Neural crest cell (in vitro differentiated cells): ENCODE results near the gene SORT1. TPM values are rescaled to one million over a fixed set of nuclear protein-coding genes. Genes with fewer than 3 reads are reported as not detected.
A peak's percentile ranks its signal among the peaks of the same experiment; 100 is the strongest.
"Not testable (repeated sequence)": the region's sequence is repeated elsewhere in the genome, so short reads cannot be mapped to it uniquely, and the experiment has no call there.

Experiments
- DNase-seq: peaks from one replicate; pipeline ENCODE4 v3.0.0; 2021; ENCODE audit warnings: low read depth, mixed read lengths, low spot score
- H3K27ac Mint-ChIP-seq: one replicate; pipeline ENCODE4 v1.8.0; 2021; ENCODE audit warnings: mild to moderate bottlenecking, mixed read lengths; ENCODE audit not compliant: unreplicated experiment
- H3K27me3 Mint-ChIP-seq: 2 replicates; pipeline ENCODE4 v1.8.0; 2021; ENCODE audit warnings: low read depth, mild to moderate bottlenecking, mixed read lengths
- H3K36me3 Mint-ChIP-seq: 2 replicates; pipeline ENCODE4 v1.8.0; 2021; ENCODE audit warnings: low read depth, mild to moderate bottlenecking, mixed read lengths
- H3K4me1 Mint-ChIP-seq: 2 replicates; pipeline ENCODE4 v1.8.0; 2021; ENCODE audit warnings: mixed read lengths
- H3K4me3 Mint-ChIP-seq: one replicate; pipeline ENCODE4 v1.8.0; 2021; ENCODE audit warnings: mild to moderate bottlenecking, mixed read lengths
- H3K9me3 Mint-ChIP-seq: 2 replicates; pipeline ENCODE4 v1.8.0; 2021; ENCODE audit warnings: mixed read lengths
- total RNA-seq: library from RNA; stranded (reverse); gene quantifications from 2 replicates; pipeline ENCODE4 v1.2.1, GENCODE V29; 2021
- TF ChIP-seq, protein P1 (sequence below): fragments of 200-600 bp; sonication (generic); conservative IDR thresholded peaks from 2 replicates; pipeline ENCODE4 v1.5.0; 2021; ENCODE audit warnings: antibody characterized with exemption, mild to moderate bottlenecking

SORT1 gene
- total RNA-seq, 1 donor from 2014 or later: 60.8 TPM

DNA sequence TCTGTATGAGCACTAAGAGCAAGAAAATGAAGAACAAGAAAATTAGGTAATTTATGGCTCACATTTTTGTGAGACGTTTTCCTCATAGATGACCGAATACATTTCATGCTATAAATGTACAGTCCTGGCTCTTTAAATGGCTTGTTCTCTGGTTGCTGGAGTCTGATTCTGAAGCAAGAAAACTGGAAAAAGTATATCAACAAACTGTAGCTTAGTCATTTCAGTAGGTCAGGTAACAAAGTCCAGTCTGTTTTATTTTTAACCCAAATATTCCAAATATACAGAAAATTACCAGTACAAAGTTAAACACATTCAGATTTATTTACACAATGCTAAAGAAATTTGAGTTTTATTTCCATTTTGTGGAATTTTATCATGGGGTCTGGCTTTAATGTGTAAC, 88.4 kb downstream of the SORT1 start:
- TF ChIP-seq, protein P1, sequence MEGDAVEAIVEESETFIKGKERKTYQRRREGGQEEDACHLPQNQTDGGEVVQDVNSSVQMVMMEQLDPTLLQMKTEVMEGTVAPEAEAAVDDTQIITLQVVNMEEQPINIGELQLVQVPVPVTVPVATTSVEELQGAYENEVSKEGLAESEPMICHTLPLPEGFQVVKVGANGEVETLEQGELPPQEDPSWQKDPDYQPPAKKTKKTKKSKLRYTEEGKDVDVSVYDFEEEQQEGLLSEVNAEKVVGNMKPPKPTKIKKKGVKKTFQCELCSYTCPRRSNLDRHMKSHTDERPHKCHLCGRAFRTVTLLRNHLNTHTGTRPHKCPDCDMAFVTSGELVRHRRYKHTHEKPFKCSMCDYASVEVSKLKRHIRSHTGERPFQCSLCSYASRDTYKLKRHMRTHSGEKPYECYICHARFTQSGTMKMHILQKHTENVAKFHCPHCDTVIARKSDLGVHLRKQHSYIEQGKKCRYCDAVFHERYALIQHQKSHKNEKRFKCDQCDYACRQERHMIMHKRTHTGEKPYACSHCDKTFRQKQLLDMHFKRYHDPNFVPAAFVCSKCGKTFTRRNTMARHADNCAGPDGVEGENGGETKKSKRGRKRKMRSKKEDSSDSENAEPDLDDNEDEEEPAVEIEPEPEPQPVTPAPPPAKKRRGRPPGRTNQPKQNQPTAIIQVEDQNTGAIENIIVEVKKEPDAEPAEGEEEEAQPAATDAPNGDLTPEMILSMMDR: no peak
- Mint-ChIP-seq H3K27ac (no peak overlapping the region), H3K4me3 (no peak overlapping the region), H3K27me3 (no peaks in the 10 kb centered on the region), H3K4me1 (peaks cover 19% of the 10 kb centered on the region), H3K9me3 (no peaks in the 10 kb centered on the region), H3K36me3 (peaks cover 3% of the 10 kb centered on the region)
- no peak for DNase-seq

DNA sequence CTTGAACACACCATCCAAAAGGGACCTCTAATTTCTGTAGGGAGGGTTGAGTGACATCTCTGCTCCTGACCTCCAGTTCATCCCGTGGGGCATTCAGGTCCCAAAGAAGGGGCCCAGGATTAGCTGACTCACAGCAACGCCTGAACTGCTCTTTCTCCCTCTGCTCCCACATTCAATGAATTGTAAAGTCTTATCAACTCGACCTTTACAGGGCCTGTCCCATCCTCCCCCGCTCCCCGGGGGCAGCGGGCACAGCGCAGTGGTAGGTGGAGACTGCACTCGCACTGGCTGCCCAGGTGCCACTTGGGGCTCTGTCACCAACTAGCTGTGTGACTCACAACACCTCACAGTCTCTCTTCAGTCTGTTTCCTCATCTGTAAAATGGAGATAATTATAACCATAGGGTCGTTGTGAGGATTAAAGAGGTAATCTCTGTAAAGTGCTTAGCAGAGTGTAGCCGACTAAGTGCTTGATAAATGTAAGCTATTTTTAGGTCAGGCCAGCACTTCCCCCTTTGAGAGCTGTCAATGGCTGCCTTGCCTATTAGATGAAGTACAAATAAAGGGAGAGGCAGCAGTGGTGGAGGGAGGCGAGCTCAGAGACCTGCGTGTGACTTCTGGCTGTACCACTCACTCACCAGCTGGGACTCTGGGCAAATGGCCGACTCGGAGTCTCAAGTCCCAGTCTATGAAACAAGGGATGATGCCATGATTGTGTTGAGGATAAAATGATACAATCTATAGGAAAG, 90.3 kb downstream of the SORT1 start:
- Mint-ChIP-seq H3K4me3 (no peak overlapping the region), H3K36me3 (no peaks in the 10 kb centered on the region), H3K4me1 (peaks cover 19% of the 10 kb centered on the region), H3K27me3 (no peaks in the 10 kb centered on the region), H3K9me3 (no peaks in the 10 kb centered on the region), H3K27ac (peak overlapping the region; percentile 97)
- no peak for DNase-seq
- TF ChIP-seq, protein P1: no peak

DNA sequence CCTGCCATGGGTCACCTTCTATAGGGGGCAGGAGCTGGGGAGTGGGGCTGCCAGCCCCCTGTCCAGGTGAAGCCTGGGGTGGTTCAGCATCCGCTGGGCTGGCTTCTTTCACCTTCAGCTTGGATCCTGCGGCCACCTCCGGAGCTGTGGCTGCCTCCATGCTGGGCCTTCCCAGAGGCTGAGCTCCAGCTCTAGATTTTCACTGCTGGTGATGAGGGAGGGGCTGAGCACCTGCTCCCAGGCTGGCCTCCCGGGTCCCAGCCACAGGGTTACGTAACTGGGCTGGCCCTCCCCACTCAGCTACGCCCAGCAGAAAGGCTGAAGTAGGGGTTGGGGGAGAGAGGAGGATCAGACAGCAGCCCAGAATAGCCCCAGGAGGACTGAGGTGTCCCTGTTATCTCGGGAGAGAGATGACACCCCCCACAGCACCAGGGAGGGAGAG, 90.9 kb downstream of the SORT1 start, which contains the start of gene MYBPHL:
Gene MYBPHL, minus strand, starts transcription at position 180 of the 442 bp plus-strand sequence. Its CDS starts 20 bp downstream, at position 160.
- H3K36me3 Mint-ChIP-seq: no peaks in the 10 kb centered on the region

DNA sequence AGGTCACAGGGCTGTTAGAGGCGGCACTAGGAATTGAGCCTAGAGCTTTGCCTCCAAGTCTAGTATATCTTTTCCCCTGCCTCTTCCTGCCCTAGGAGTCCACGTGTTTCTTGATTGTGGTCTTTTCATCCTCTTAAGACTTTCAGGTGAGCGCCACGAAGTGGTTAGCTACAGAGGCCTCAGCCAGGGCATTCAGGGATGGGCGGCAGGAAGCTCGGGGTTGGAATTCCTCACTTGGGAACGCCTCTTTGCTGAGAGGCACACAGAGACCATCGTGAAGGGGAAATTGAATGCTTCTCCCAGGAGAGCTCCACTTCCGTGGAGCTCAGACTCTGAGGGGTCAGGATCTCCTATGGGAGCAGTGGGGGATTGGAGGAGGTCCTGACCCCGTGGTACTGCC, 91.7 kb downstream of the SORT1 start:
- H3K4me3 Mint-ChIP-seq, H3K9me3 Mint-ChIP-seq, H3K27ac Mint-ChIP-seq, H3K27me3 Mint-ChIP-seq, DNase-seq, H3K36me3 Mint-ChIP-seq: not testable (repeated sequence)
- H3K4me1 Mint-ChIP-seq: peaks cover 19% of the 10 kb centered on the region

More for the DNA sequence above, 90.9 kb downstream of the SORT1 start, which contains the start of gene MYBPHL:
- TF ChIP-seq, protein P1: no peak
- H3K27me3 Mint-ChIP-seq: no peaks in the 10 kb centered on the region
- H3K4me3 Mint-ChIP-seq: no peak within 1 kb of the TSS
- peak within 1 kb of the TSS; percentile 97 for H3K27ac Mint-ChIP-seq
- no peak for DNase-seq
- H3K4me1 Mint-ChIP-seq: peaks cover 19% of the 10 kb centered on the region
- H3K9me3 Mint-ChIP-seq: no peaks in the 10 kb centered on the region

DNA sequence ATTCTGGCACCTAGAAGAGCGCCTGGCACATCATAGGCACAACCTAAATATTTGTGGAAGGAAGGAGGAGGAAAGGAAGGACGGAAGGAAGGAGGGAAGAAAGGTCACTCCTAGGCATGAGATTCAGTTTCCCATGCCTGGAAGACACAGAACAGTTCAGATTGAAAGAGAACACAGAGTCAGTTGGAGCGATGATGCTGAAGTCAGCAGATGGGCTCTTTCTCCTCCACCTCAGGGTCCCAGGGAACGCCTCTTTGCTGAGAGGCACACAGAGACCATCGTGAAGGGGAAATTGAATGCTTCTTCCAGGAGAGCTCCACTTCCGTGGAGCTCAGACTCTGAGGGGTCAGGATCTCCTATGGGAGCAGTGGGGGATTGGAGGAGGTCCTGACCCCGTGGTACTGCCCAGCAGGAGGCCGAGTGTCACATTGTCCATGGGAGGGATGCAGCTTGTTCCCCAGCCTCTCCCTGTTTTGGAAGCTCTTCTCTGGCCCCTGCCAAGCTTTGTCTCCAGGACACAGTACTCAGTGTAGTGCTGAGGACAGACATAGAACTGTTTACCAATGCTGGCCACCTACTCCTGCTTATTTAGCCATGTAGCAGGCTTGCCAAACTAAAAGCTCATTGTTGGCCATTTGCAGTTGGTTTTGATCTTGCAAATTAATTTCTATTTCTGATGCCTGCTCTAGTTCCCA, 93.3 kb downstream of the SORT1 start:
- Mint-ChIP-seq H3K4me1 (peaks cover 24% of the 10 kb centered on the region), H3K27ac (no peak overlapping the region), H3K36me3 (no peaks in the 10 kb centered on the region), H3K27me3 (no peaks in the 10 kb centered on the region), H3K4me3 (no peak overlapping the region), H3K9me3 (no peaks in the 10 kb centered on the region)
- no peak for DNase-seq
- TF ChIP-seq, protein P1: no peak

DNA sequence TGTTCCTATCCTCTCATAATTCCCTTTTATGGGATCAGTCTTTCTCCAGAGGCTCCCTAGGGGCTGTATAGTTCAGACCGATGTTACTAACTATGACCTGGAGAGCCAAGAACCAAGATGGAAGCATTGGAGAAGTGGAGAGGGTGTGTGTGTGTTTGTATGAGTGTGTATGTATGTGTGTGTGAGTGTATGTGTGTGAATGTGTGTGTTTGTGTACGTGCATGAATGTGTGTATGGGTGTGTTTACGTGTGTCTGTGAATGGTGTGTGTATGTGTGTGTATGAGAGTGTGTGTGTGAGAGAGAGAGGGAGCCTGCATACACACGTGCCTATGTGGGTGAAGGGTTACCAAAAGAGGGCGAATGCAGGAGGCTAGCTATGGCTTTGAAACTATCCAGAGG, 95.8 kb downstream of the SORT1 start:
- TF ChIP-seq, protein P1: no peak
- H3K9me3 Mint-ChIP-seq: no peaks in the 10 kb centered on the region
- H3K36me3 Mint-ChIP-seq: no peaks in the 10 kb centered on the region
- no peak overlapping the region for H3K27ac Mint-ChIP-seq
- no peak overlapping the region for H3K4me3 Mint-ChIP-seq
- H3K4me1 Mint-ChIP-seq: peaks cover 30% of the 10 kb centered on the region
- H3K27me3 Mint-ChIP-seq: no peaks in the 10 kb centered on the region
- no peak for DNase-seq
